Measurements from ENCODE around the gene GALNT2.

DNA sequence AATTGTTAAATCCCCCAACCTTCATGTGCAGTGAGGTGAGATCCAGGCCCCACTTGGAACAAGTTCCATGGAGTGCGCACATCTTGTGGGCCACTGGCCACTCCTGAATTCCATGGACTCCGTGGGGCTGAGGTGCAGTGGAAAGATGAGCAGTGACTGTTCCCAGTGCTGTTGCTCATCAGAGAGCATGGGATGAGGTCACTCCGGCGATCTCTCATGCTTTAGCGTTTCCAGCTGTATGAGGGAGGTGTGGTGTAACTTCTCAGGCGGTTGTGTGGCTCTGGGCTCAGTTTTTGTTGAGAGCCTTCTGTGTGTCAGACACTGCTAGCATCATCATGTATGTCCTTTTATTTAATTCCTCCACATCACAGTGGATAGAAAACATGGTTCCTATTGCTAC, 96.2 kb downstream of the GALNT2 start:
- TF ChIP-seq, protein P1, sequence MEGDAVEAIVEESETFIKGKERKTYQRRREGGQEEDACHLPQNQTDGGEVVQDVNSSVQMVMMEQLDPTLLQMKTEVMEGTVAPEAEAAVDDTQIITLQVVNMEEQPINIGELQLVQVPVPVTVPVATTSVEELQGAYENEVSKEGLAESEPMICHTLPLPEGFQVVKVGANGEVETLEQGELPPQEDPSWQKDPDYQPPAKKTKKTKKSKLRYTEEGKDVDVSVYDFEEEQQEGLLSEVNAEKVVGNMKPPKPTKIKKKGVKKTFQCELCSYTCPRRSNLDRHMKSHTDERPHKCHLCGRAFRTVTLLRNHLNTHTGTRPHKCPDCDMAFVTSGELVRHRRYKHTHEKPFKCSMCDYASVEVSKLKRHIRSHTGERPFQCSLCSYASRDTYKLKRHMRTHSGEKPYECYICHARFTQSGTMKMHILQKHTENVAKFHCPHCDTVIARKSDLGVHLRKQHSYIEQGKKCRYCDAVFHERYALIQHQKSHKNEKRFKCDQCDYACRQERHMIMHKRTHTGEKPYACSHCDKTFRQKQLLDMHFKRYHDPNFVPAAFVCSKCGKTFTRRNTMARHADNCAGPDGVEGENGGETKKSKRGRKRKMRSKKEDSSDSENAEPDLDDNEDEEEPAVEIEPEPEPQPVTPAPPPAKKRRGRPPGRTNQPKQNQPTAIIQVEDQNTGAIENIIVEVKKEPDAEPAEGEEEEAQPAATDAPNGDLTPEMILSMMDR (IDR thresholded peaks at IDR 0.05): no peak
- no peak for TF ChIP-seq EZH2 (IDR thresholded peaks at IDR 0.05; ENCODE audit: borderline replicate concordance, insufficient read depth, low read depth, low read length, poor library complexity, severe bottlenecking)
